Vagina (tissue), 2 donors: ENCODE measurements around the gene RELA. TPM values are rescaled to one million over a fixed set of nuclear protein-coding genes. Genes with fewer than 3 reads are reported as not detected.

Experiments used
- DNase-seq, 2 donors: peaks; one replicate each; pipeline ENCODE4 v3.0.0-alpha.2; 2017; ENCODE audit errors: extremely low spot score in 2 of 2
- H3K27ac ChIP-seq: fragments of 200-600 bp; sonication (generic); one replicate; pipeline ENCODE4 v1.5.1; 2019
- H3K27me3 ChIP-seq: fragments of 200-600 bp; sonication (generic); one replicate; pipeline ENCODE4 v1.5.1; 2019
- H3K36me3 ChIP-seq, 2 donors: fragments of 200-600 bp; sonication (generic); one replicate each; pipeline ENCODE4 v1.5.1; 2017 to 2019
- H3K4me1 ChIP-seq: fragments of 200-600 bp; sonication (generic); one replicate; pipeline ENCODE4 v1.5.1; 2019
- H3K4me3 ChIP-seq, 2 donors: fragments of 200-600 bp; sonication (generic); 1 replicate in 1 of 2; 2 replicates in 1 of 2; pipeline ENCODE4 v1.5.1; 2016 to 2019
- H3K9me3 ChIP-seq: fragments of 200-600 bp; sonication (generic); one replicate; pipeline ENCODE4 v1.5.1; 2019
- POLR2A ChIP-seq, 2 donors: fragments of 450-650 bp; IDR thresholded peaks; one replicate each; pipeline ENCODE4 v1.6.1; 2017; ENCODE audit warnings: antibody characterized with exemption in 2 of 2, mild to moderate bottlenecking in 2 of 2, moderate library complexity in 2 of 2
- POLR2AphosphoS5 ChIP-seq, 2 donors: sonication (generic); formaldehyde crosslinking; IDR thresholded peaks; one replicate each; pipeline ENCODE4 v1.9.0; 2017; ENCODE audit warnings: antibody characterized with exemption in 2 of 2, mild to moderate bottlenecking in 2 of 2, low read depth in 1 of 2; ENCODE audit not compliant: insufficient read depth in 1 of 2
- intact Hi-C: fragments of 100-400 bp; cut with DNase I; formaldehyde crosslinking; loops from one replicate; pipeline ENCODE4 v1.15.1; 2023
- total RNA-seq: library from RNA; depleted of rRNA; stranded (reverse); fragments of >200 nt; gene quantifications from one replicate; pipeline ENCODE4 v1.2.3, GENCODE V29; 2016
- TF ChIP-seq, protein P1 (sequence below), 3 experiments: fragments of 450-650 bp in 2 of 3; fragments of 200-600 bp in 1 of 3; sonication (generic) in 1 of 3; IDR thresholded peaks; one replicate each; pipeline ENCODE4 v1.5.1; 2017 to 2019; ENCODE audit warnings: antibody characterized with exemption in 3 of 3, mild to moderate bottlenecking in 2 of 3, moderate library complexity in 2 of 3

RELA gene
- total RNA-seq, 1 donor from 2014 or later = 59.2 TPM

- no peaks in the 10 kb centered on the region for H3K9me3 ChIP-seq
- H3K27me3 ChIP-seq = no peaks in the 10 kb centered on the region
- peaks cover 42% of the 10 kb centered on the region for H3K4me1 ChIP-seq
- peaks cover 0 to 58% of the 10 kb centered on the region in 2 donors for H3K36me3 ChIP-seq
- intact Hi-C loops = no loop called here
- no peak overlapping the region for H3K27ac ChIP-seq
- TF ChIP-seq POLR2AphosphoS5 (IDR thresholded peaks at IDR 0.05; ENCODE audit: insufficient read depth in 1 of 2, low read depth in 1 of 2) (no peak), POLR2A (IDR thresholded peaks at IDR 0.05) (no peak)
- TF ChIP-seq, protein P1, sequence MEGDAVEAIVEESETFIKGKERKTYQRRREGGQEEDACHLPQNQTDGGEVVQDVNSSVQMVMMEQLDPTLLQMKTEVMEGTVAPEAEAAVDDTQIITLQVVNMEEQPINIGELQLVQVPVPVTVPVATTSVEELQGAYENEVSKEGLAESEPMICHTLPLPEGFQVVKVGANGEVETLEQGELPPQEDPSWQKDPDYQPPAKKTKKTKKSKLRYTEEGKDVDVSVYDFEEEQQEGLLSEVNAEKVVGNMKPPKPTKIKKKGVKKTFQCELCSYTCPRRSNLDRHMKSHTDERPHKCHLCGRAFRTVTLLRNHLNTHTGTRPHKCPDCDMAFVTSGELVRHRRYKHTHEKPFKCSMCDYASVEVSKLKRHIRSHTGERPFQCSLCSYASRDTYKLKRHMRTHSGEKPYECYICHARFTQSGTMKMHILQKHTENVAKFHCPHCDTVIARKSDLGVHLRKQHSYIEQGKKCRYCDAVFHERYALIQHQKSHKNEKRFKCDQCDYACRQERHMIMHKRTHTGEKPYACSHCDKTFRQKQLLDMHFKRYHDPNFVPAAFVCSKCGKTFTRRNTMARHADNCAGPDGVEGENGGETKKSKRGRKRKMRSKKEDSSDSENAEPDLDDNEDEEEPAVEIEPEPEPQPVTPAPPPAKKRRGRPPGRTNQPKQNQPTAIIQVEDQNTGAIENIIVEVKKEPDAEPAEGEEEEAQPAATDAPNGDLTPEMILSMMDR (IDR thresholded peaks at IDR 0.05) = no peak
- no peak for DNase-seq
- H3K4me3 ChIP-seq = no peak overlapping the region
Observed at GRCh38 chr11:65654375-65655349, 8.1 kb downstream of the RELA start.

DNA sequence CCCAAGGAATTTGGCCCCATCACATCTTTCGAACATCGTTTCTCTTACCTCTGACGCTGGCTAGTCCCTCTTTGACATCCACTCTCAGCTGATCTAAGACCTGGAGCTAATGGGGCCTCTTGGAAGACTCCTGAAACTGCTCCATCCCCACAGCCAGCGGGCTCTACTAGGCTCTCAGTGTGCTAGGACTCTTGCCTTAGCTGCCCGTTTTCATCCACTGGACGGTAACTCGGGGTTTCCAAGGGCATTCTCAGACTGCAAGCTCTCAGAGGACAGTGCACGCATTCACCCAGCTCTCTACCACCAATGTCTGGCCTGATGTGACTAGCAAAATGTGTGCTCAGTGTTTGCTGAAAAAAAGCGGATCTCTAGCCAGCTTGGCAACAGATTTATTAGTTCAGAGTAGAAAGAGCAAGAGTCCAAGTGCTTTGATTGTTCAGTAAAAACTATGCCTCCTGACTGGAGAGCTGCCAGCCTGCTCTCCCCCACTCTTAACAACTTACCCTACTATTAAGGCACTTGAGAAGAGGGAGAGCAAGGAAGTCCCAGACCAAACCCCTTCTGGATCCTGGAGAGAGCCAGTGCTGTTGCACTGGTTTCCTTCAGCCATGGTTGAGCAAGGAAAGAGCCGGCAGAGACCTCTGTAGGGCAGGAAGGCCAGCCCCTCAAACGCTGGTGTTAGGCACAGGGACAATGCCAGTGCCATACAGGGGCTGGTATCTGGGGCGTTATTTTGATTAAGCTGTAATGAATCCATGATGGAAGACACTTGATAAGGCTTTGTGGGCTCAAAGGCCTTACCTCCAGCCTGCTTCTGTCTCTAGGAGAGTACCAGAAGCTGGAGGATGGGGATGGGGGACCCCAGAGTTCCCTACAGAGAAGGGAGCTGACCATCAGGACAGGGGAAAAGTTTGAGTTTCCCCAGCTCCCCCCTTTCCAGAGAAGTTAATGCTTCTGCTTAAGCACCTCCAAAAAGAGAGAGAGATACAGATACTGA is 9.2 kb downstream of the RELA start:
- peaks cover 0 to 47% of the 10 kb centered on the region in 2 donors for H3K36me3 ChIP-seq
- H3K4me1 ChIP-seq = peaks cover 50% of the 10 kb centered on the region
- peak overlapping the region; percentile 51 to 70 for H3K4me3 ChIP-seq
- H3K27me3 ChIP-seq = no peaks in the 10 kb centered on the region
- DNase-seq = no peak
- peak overlapping the region; percentile 97 for H3K27ac ChIP-seq
- TF ChIP-seq POLR2A (IDR thresholded peaks at IDR 0.05) (no peak), POLR2AphosphoS5 (IDR thresholded peaks at IDR 0.05; ENCODE audit: insufficient read depth in 1 of 2, low read depth in 1 of 2) (no peak)
- TF ChIP-seq, protein P1 (IDR thresholded peaks at IDR 0.05) = no peak
- H3K9me3 ChIP-seq = no peaks in the 10 kb centered on the region
- intact Hi-C loops = no loop called here

- peaks cover 50% of the 10 kb centered on the region for H3K4me1 ChIP-seq
- peak overlapping the region; percentile 51 to 70 for H3K4me3 ChIP-seq
- peak overlapping the region; percentile 97 for H3K27ac ChIP-seq
- intact Hi-C loops = no loop called here
- H3K9me3 ChIP-seq = no peaks in the 10 kb centered on the region
- peaks cover 0 to 38% of the 10 kb centered on the region in 2 donors for H3K36me3 ChIP-seq
- no peak for DNase-seq
- TF ChIP-seq, protein P1 (IDR thresholded peaks at IDR 0.05) = no peak
- TF ChIP-seq POLR2A (IDR thresholded peaks at IDR 0.05) (peak in 1 of 2 donors; percentile 33), POLR2AphosphoS5 (IDR thresholded peaks at IDR 0.05; ENCODE audit: insufficient read depth in 1 of 2, low read depth in 1 of 2) (peak; percentile 97 to 98)
- no peaks in the 10 kb centered on the region for H3K27me3 ChIP-seq
Observed at GRCh38 chr11:65652511-65653228, 10.0 kb downstream of the RELA start.

DNA sequence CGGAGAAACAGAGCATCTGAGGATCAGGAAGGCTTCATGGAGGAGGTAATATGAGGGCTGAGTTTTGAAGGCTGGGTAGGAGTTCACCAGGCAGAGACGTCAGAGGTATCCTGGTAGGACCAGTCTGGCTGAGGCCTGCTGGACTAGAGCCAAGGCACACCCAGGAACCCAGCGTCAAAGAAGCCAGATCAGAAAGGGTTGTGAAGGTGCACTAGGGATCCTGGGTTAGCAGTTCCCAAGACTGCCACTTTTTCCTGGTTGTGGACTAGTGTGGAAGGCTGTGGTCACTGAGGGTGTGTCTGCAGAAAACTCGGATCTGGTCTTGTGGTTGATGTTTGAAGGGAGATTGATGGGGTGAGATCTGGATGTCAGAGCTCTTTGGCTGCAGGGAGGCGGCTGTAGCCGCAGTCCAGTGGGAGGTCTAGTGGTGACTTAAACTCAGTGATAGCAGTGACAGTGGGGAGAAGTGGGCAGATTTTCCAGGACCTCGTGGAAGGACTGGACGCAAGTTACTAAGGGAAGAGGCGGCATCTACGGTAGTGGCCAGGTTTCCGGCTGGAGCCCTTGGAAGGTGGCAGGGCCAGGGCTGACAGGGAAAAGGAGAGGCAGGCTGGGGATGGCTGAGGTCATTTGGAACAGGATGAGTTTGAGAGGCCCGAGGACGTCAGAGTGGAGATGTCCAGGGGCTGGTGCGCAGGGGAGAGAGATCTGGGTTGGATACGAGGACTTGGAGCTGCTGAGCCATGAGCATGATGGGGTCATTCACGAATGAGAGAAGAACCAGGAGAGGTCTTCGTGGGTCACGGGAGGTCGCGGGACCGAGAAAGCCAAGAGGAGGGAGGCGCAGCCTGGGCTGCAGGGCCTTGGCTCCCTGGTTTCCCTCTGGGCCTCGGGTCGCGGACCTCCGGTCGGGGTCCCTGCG is 10.9 kb downstream of the RELA start:
- Histone ChIP-seq H3K36me3 (peaks cover 0 to 35% of the 10 kb centered on the region in 2 donors), H3K9me3 (no peaks in the 10 kb centered on the region), H3K27me3 (no peaks in the 10 kb centered on the region), H3K4me3 (peak overlapping the region; percentile 51 to 70), H3K27ac (peak overlapping the region; percentile 97), H3K4me1 (peaks cover 50% of the 10 kb centered on the region)
- no peak for TF ChIP-seq POLR2AphosphoS5 (IDR thresholded peaks at IDR 0.05; ENCODE audit: insufficient read depth in 1 of 2, low read depth in 1 of 2)
- TF ChIP-seq POLR2A (IDR thresholded peaks at IDR 0.05) = no peak
- TF ChIP-seq, protein P1 (IDR thresholded peaks at IDR 0.05) = no peak
- intact Hi-C loops = no loop called here
- no peak for DNase-seq
